HepG2 (cell line): ENCODE data around the gene MIEF1. TPM values are rescaled to one million over a fixed set of nuclear protein-coding genes. Genes with fewer than 3 reads are reported as not detected.
A peak's percentile ranks its signal among the peaks of the same experiment; 100 is the strongest.

Source experiments
- ATAC-seq: fragments of 200-7000 bp; cut with Tn5 transposase; 3 replicates; pipeline ENCODE4 v1.9.1; 2020; ENCODE audit warnings: mild to moderate bottlenecking, moderate library complexity
- BruUV-seq: library from RNA; stranded (reverse); fragments of 400-500 nt; replicated peaks from 2 replicates; lab custom pipeline; 2021; lab: Mats Ljungman, UMichigan
- CTCF ChIA-PET: fragments of 300-600 bp; formaldehyde crosslinking; extraction: SDS; loops from one replicate; lab custom pipeline; 2021; ENCODE audit warnings: low total read pairs, inconsistent platforms, low intra/inter-chr PET ratio; lab: Yijun Ruan, JAX
- POLR2A ChIA-PET: fragments of 350-600 bp; sonication (Branson Sonifier 250); formaldehyde crosslinking; loops from one replicate; lab custom pipeline; 2020; ENCODE audit warnings: antibody characterized with exemption, inconsistent platforms; lab: Yijun Ruan, JAX
- DNase-seq: peaks from one replicate; pipeline ENCODE4 v3.0.0-alpha.2; 2015; ENCODE audit warnings: low spot score
- FAIRE-seq: peaks from 3 replicates; lab custom pipeline; 2011; peaks lifted over from hg19 to GRCh38; lab: Jason Lieb, UNC
- H2AFZ ChIP-seq: one replicate; pipeline ENCODE4 v1.6.1; 2011; ENCODE audit warnings: low read length, inconsistent platforms
- H3K27ac ChIP-seq: fragments of 300-600 bp; 3 replicates; pipeline ENCODE4 v1.8.0; 2011; ENCODE audit warnings: mixed run types, mild to moderate bottlenecking, mixed read lengths, low read length, inconsistent platforms; ENCODE audit not compliant: insufficient read depth; ENCODE audit errors: extremely low read length
- H3K27me3 ChIP-seq, 2 experiments: fragments of 200-600 bp in 1 of 2; 2 replicates in 1 of 2; 3 replicates in 1 of 2; pipeline versions ENCODE4 v1.6.0 to v1.8.0; 2011; ENCODE audit warnings: low read length in 2 of 2, mild to moderate bottlenecking in 2 of 2, moderate library complexity in 2 of 2, inconsistent platforms in 1 of 2; ENCODE audit not compliant: insufficient read depth in 2 of 2, control insufficient read depth in 1 of 2
- H3K36me3 ChIP-seq, 2 experiments: fragments of 200-600 bp in 1 of 2; replicated peaks in 1 of 2; 2 replicates in 1 of 2; 3 replicates in 1 of 2; pipeline versions ENCODE4 v1.5.1 to v1.8.0; 2011; ENCODE audit warnings: low read length in 2 of 2, inconsistent platforms in 1 of 2; ENCODE audit not compliant: insufficient read depth in 2 of 2, control insufficient read depth in 1 of 2
- H3K4me1 ChIP-seq: 2 replicates; pipeline ENCODE4 v1.5.1; 2012; ENCODE audit warnings: low read length, inconsistent platforms; ENCODE audit not compliant: insufficient read depth
- H3K4me2 ChIP-seq: 2 replicates; pipeline ENCODE4 v1.6.0; 2011; ENCODE audit warnings: low read depth, low read length, inconsistent platforms
- H3K4me3 ChIP-seq, 3 experiments: fragments of 200-600 bp in 1 of 3; sonication (generic), shearing (Covaris generic) in 1 of 3; replicated peaks in 1 of 3; 2 replicates each; pipeline ENCODE4 v1.5.1; 2011 to 2016; ENCODE audit warnings: low read length in 3 of 3, inconsistent platforms in 2 of 3, low read depth in 2 of 3, mild to moderate bottlenecking in 2 of 3, control low read depth in 1 of 3, mixed read lengths in 1 of 3; ENCODE audit not compliant: insufficient read depth in 1 of 3
- H3K79me2 ChIP-seq: one replicate; pipeline ENCODE4 v1.6.1; 2011; ENCODE audit warnings: low read length, inconsistent platforms; ENCODE audit not compliant: insufficient read depth
- H3K9ac ChIP-seq: 2 replicates; pipeline ENCODE4 v1.6.0; 2011; ENCODE audit warnings: mild to moderate bottlenecking, low read depth, low read length, inconsistent platforms; ENCODE audit not compliant: insufficient read depth
- H3K9me3 ChIP-seq: 2 replicates; pipeline ENCODE4 v1.5.1; 2012; ENCODE audit warnings: mild to moderate bottlenecking, low read length
- H4K20me1 ChIP-seq: 2 replicates; pipeline ENCODE4 v1.6.0; 2011; ENCODE audit warnings: inconsistent platforms, mild to moderate bottlenecking, low read length, moderate library complexity; ENCODE audit not compliant: insufficient read depth
- ATM ChIP-seq: fragments of 450-650 bp; IDR thresholded peaks from 2 replicates; pipeline ENCODE4 v1.7.1; 2017; ENCODE audit warnings: mild to moderate bottlenecking, borderline replicate concordance
- NAIF1 ChIP-seq: sonication (generic); formaldehyde crosslinking; IDR thresholded peaks from 2 replicates; pipeline ENCODE4 v1.5.0; 2020; ENCODE audit warnings: mild to moderate bottlenecking, missing genetic modification reagents, borderline replicate concordance
- ZBTB40 ChIP-seq, 2 experiments: fragments of 450-650 bp in 1 of 2; sonication (generic) in 1 of 2; formaldehyde crosslinking in 1 of 2; IDR thresholded peaks; 2 replicates each; pipeline versions ENCODE4 v1.6.1 to v1.8.0; 2016 to 2022; ENCODE audit warnings: antibody characterized with exemption in 1 of 2, mild to moderate bottlenecking in 1 of 2, missing genetic modification reagents in 1 of 2
- ZNF646 ChIP-seq: sonication (generic); formaldehyde crosslinking; IDR thresholded peaks from 2 replicates; pipeline ENCODE4 v1.9.0; 2021; ENCODE audit warnings: mild to moderate bottlenecking, missing genetic modification reagents
- ZSCAN20 ChIP-seq: sonication (generic); formaldehyde crosslinking; IDR thresholded peaks from 2 replicates; pipeline ENCODE4 v1.4.0; 2020; ENCODE audit warnings: missing genetic modification reagents, mild to moderate bottlenecking, borderline replicate concordance
- WGBS: methylation state at CpG from one replicate; pipeline ENCODE4 v1.1.6; 2017; ENCODE audit warnings: low lambda C conversion rate; 5-methylcytosine and 5-hydroxymethylcytosine counted together
- in situ Hi-C: cut with HindIII; loops from 2 replicates; pipeline ENCODE4 v1.10.0; 2017; ENCODE audit warnings: low pct_unique_long_range_greater_than_20kb; ENCODE audit not compliant: extremely low pct_ligation_motif_present
- intact Hi-C: fragments of 100-400 bp; cut with micrococcal nuclease; formaldehyde crosslinking; loops from one replicate; pipeline ENCODE4 v1.10.0; 2022; ENCODE audit not compliant: unreplicated experiment
- polyA plus RNA-seq, 8 experiments: library from polyadenylated mRNA; depleted of rRNA in 3 of 8; stranded (reverse) in 7 of 8; unstranded in 1 of 8; fragments of >200 nt; fragmentation: Illumina TruSeq in 4 of 8; extraction: Trizol in 4 of 8; gene quantifications; 2 replicates each; pipeline versions ENCODE4 v1.2.1 to v1.2.3, GENCODE V29; 2011 to 2016; ENCODE audit warnings: low read depth in 4 of 8, missing spikeins in 1 of 8, mixed read lengths in 1 of 8; ENCODE audit not compliant: insufficient read depth in 1 of 8
- total RNA-seq, 5 experiments: library from RNA; depleted of rRNA; stranded (reverse); fragments of >200 nt; fragmentation: Illumina TruSeq; extraction: Trizol; gene quantifications; 2 replicates each; pipeline ENCODE4 v1.2.3, GENCODE V29; 2016; ENCODE audit warnings: low read depth in 1 of 5

Gene MIEF1
- total and polyA plus RNA-seq, 2 of the 13 experiments (the other 11 are each of a cell fraction or from before 2014, with no cell fraction given), result 21.7 to 34.8 TPM

GRCh38 chr22:39563571-39564428, 61.7 kb downstream of the MIEF1 start:
- ChIA-PET POLR2A (no interaction called here), CTCF (no interaction called here)
- H3K4me2 ChIP-seq, result no peak overlapping the region
- no peak overlapping the region for H3K27ac ChIP-seq
- 39% methylated on average over 7 of the region's 7 CpGs for WGBS
- H3K9ac ChIP-seq, result no peak overlapping the region
- H3K4me3 ChIP-seq, result no peak overlapping the region
- ATAC-seq (no peak), DNase-seq (no peak), FAIRE-seq (no peak)
- H3K79me2 ChIP-seq, result no peaks in the 10 kb centered on the region
- no peak overlapping the region for H2AFZ ChIP-seq
- H3K9me3 ChIP-seq, result no peaks in the 10 kb centered on the region
- no peaks in the 10 kb centered on the region for H3K4me1 ChIP-seq
- H4K20me1 ChIP-seq, result no peaks in the 10 kb centered on the region
- H3K36me3 ChIP-seq, result no peaks in the 10 kb centered on the region
- no TSS peak for BruUV-seq
- H3K27me3 ChIP-seq, result peaks cover 2 to 11% of the 10 kb centered on the region in 2 experiments; a peak in 4 of 5 replicates
- intact Hi-C loops, result no loop called here
- in situ Hi-C loops, result no loop called here
- TF ChIP-seq ZBTB40 (IDR thresholded peaks at IDR 0.05) (0 out of 2 replicates have a peak, but pooled peaks have one; percentile 9), ZBTB40 (CRISPR knock-in tag; IDR thresholded peaks at IDR 0.05) (no peak), NAIF1 (CRISPR knock-in tag) (no peak), ZNF646 (CRISPR knock-in tag) (peak; percentile 57), ZSCAN20 (no peak), ATM (0 out of 2 replicates have a peak, but pooled peaks have one; percentile 20)
